Ramos (cell line): ENCODE measurements around the gene RPS8.

ENCODE experiments used
- in situ Hi-C: fragments of 300-500 bp; cut with MboI; formaldehyde crosslinking; loops from one replicate; pipeline ENCODE4 v1.14.3; 2022; ENCODE audit warnings: low sequenced_read_pairs; ENCODE audit not compliant: unreplicated experiment

Gene RPS8

GRCh38 chr1:44801491-44802305, 26.4 kb downstream of the RPS8 start:
- in situ Hi-C loops, result loop anchor here (25.0 kb wide), 1 partner anchor 711 kb away; the partner anchor contains the start of genes CCDC163, MMACHC and PRDX1

GRCh38 chr1:44802306-44803061, 27.1 kb downstream of the RPS8 start:
- in situ Hi-C loops, result loop anchor here (25.0 kb wide), 1 partner anchor 710 kb away; the partner anchor contains the start of genes CCDC163, MMACHC and PRDX1

GRCh38 chr1:44803062-44803311, 27.6 kb downstream of the RPS8 start:
- in situ Hi-C loops, result loop anchor here (25.0 kb wide), 1 partner anchor 709 kb away; the partner anchor contains the start of genes CCDC163, MMACHC and PRDX1

GRCh38 chr1:44803312-44804095, 28.2 kb downstream of the RPS8 start:
- in situ Hi-C loops, result loop anchor here (25.0 kb wide), 1 partner anchor 709 kb away; the partner anchor contains the start of genes CCDC163, MMACHC and PRDX1

GRCh38 chr1:44805311-44806024, 30.1 kb downstream of the RPS8 start:
- in situ Hi-C loops, result loop anchor here (25.0 kb wide), 1 partner anchor 707 kb away; the partner anchor contains the start of genes CCDC163, MMACHC and PRDX1

GRCh38 chr1:44806025-44806703, 30.8 kb downstream of the RPS8 start:
- in situ Hi-C loops, result loop anchor here (25.0 kb wide), 1 partner anchor 706 kb away; the partner anchor contains the start of genes CCDC163, MMACHC and PRDX1

- in situ Hi-C loops, result loop anchor here (25.0 kb wide), 1 partner anchor 705 kb away; the partner anchor contains the start of genes CCDC163, MMACHC and PRDX1
Measured at GRCh38 chr1:44806704-44807363, 31.5 kb downstream of the RPS8 start, which contains the start of gene DYNLT4. DYNLT4 (minus strand) TSS chr1:44807351; CDS start chr1:44806668, 683 bp downstream.

- in situ Hi-C loops, result loop anchor here (25.0 kb wide), 1 partner anchor 705 kb away; the partner anchor contains the start of genes CCDC163, MMACHC and PRDX1
Measured at GRCh38 chr1:44807364-44808062, 32.2 kb downstream of the RPS8 start.

GRCh38 chr1:44808063-44808937, 33.0 kb downstream of the RPS8 start, which contains the start of gene BTBD19:
BTBD19 (plus strand) TSS chr1:44808523; CDS start chr1:44808821, 298 bp downstream.
- in situ Hi-C loops, result loop anchor here (25.0 kb wide), 1 partner anchor 704 kb away; the partner anchor contains the start of genes CCDC163, MMACHC and PRDX1

- in situ Hi-C loops, result loop anchor here (25.0 kb wide), 1 partner anchor 703 kb away; the partner anchor contains the start of genes CCDC163, MMACHC and PRDX1
Measured at GRCh38 chr1:44808938-44809917, 33.9 kb downstream of the RPS8 start.

- in situ Hi-C loops, result loop anchor here (25.0 kb wide), 1 partner anchor 702 kb away; the partner anchor contains the start of genes CCDC163, MMACHC and PRDX1
Measured at GRCh38 chr1:44810101-44810761, 34.9 kb downstream of the RPS8 start.

GRCh38 chr1:44810762-44811105, 35.4 kb downstream of the RPS8 start:
- in situ Hi-C loops, result loop anchor here (25.0 kb wide), 1 partner anchor 702 kb away; the partner anchor contains the start of genes CCDC163, MMACHC and PRDX1

- in situ Hi-C loops, result loop anchor here (25.0 kb wide), 1 partner anchor 701 kb away; the partner anchor contains the start of genes CCDC163, MMACHC and PRDX1
Measured at GRCh38 chr1:44811234-44811633, 35.9 kb downstream of the RPS8 start.

GRCh38 chr1:44812822-44813543, 37.6 kb downstream of the RPS8 start:
- in situ Hi-C loops, result loop anchor here (25.0 kb wide), 1 partner anchor 699 kb away; the partner anchor contains the start of genes CCDC163, MMACHC and PRDX1
